Natural killer cell (primary cell): ENCODE results near the gene GCSAML. TPM values are rescaled to one million over a fixed set of nuclear protein-coding genes. Genes with fewer than 3 reads are reported as not detected.

Experiments used
- total RNA-seq, 4 donors: library from RNA; stranded (reverse); fragments of 120-200 nt in 1 of 4; gene quantifications; one replicate each; pipeline versions ENCODE4 v1.2.3 to v1.2.4, GENCODE V29; 2013 to 2022

GCSAML gene
- total RNA-seq, 3 donors from 2014 or later (not counting 1 experiment from before 2014, with no cell fraction given) = 0.19 to 62.1 (median 1.4) TPM

Other genes starting within 250 kb of the GCSAML start
- gene ZNF496, start 217.3 kb upstream of the GCSAML start, total RNA-seq = 10 to 100 TPM; 25.6 to 33.0 (median 27.9) TPM
- gene NLRP3, start 133.0 kb upstream of the GCSAML start, total RNA-seq = 10 to 100 TPM; 11.3 to 34.1 (median 11.7) TPM
- not detected for gene OR2B11, start 91.0 kb upstream of the GCSAML start, total RNA-seq
- not detected for gene OR2C3, start 12.7 kb upstream of the GCSAML start, total RNA-seq
- not detected for gene OR2G2, start 39.2 kb downstream of the GCSAML start, total RNA-seq
- not detected for gene OR2G3, start 56.5 kb downstream of the GCSAML start, total RNA-seq
- not detected for gene OR13G1, start 130.6 kb downstream of the GCSAML start, total RNA-seq
- gene OR6F1, start 167.5 kb downstream of the GCSAML start, total RNA-seq = not detected
- not detected for gene OR14K1, start 189.5 kb downstream of the GCSAML start, total RNA-seq
- not detected for gene OR14A2, start 199.0 kb downstream of the GCSAML start, total RNA-seq
- gene OR1C1, start 211.4 kb downstream of the GCSAML start, total RNA-seq = not detected